ENCODE measurements around the gene DROSHA. TPM values are rescaled to one million over a fixed set of nuclear protein-coding genes. Genes with fewer than 3 reads are reported as not detected.
"Not testable (repeated sequence)": the region's sequence is repeated elsewhere in the genome, so short reads cannot be mapped to it uniquely, and the experiment has no call there.

Gene DROSHA
- total RNA-seq, 1 experiment from 2014 or later = 162 TPM

GRCh38 chr5:31362529-31362900, 169.4 kb downstream of the DROSHA start:
- H3K4me1 ChIP-seq (replicated peaks; ENCODE audit: insufficient read depth) = no peaks in the 10 kb centered on the region
- DNase-seq = no peak
- no peaks in the 10 kb centered on the region for H3K79me2 ChIP-seq (ENCODE audit: low read depth)
- no peak overlapping the region for H3K27ac ChIP-seq
- intact Hi-C loops (cut with micrococcal nuclease; ENCODE audit: unreplicated experiment) = no loop called here
- H3K9me2 ChIP-seq (ENCODE audit: insufficient read depth) = 0 out of 2 replicates have a peak, but pooled peaks cover 4% of the 10 kb centered on the region
- H3K36me3 ChIP-seq (ENCODE audit: low read depth) = no peaks in the 10 kb centered on the region
- BruUV-seq (replicated peaks) = no TSS peak
- H3K4me3 ChIP-seq = no peak overlapping the region
- TF ChIP-seq EZH2 (IDR thresholded peaks at IDR 0.05; ENCODE audit: low read depth) (no peak), CTCF (conservative IDR thresholded peaks at IDR 0.05) (no peak)
- no peaks in the 10 kb centered on the region for H3K27me3 ChIP-seq (ENCODE audit: insufficient read depth, low read depth)
- CTCF ChIA-PET = no interaction called here
- no peaks in the 10 kb centered on the region for H4K20me1 ChIP-seq (ENCODE audit: insufficient read depth)
- POLR2A ChIA-PET (ENCODE audit: unreplicated experiment) = no interaction called here
- no peak overlapping the region for H2AFZ ChIP-seq
- no peaks in the 10 kb centered on the region for H3F3A ChIP-seq (ENCODE audit: insufficient read depth, low read depth)
- peaks cover 3% of the 10 kb centered on the region; the same call in 1 of the 2 replicates for H3K9me3 ChIP-seq (ENCODE audit: insufficient read depth, low read depth)
- no peak overlapping the region for H3K4me2 ChIP-seq

- DNase-seq; H4K20me1 ChIP-seq (ENCODE audit: insufficient read depth); H3K79me2 ChIP-seq (ENCODE audit: low read depth); CTCF ChIA-PET; H3K27ac ChIP-seq; H3K36me3 ChIP-seq (ENCODE audit: low read depth); H3K9me2 ChIP-seq (ENCODE audit: insufficient read depth); POLR2A ChIA-PET (ENCODE audit: unreplicated experiment); intact Hi-C loops (cut with micrococcal nuclease; ENCODE audit: unreplicated experiment); H3K4me2 ChIP-seq; H3K9me3 ChIP-seq (ENCODE audit: insufficient read depth, low read depth); H3F3A ChIP-seq (ENCODE audit: insufficient read depth, low read depth); H2AFZ ChIP-seq; H3K4me1 ChIP-seq (replicated peaks; ENCODE audit: insufficient read depth); H3K27me3 ChIP-seq (ENCODE audit: insufficient read depth, low read depth); BruUV-seq (replicated peaks); H3K4me3 ChIP-seq: not testable (repeated sequence)
Measured at GRCh38 chr5:31361704-31362528, 170.0 kb downstream of the DROSHA start.

- no peaks in the 10 kb centered on the region for H3K79me2 ChIP-seq (ENCODE audit: low read depth)
- H3K9me2 ChIP-seq (ENCODE audit: insufficient read depth) = 0 out of 2 replicates have a peak, but pooled peaks cover 4% of the 10 kb centered on the region
- POLR2A ChIA-PET (ENCODE audit: unreplicated experiment) = no interaction called here
- intact Hi-C loops (cut with micrococcal nuclease; ENCODE audit: unreplicated experiment) = no loop called here
- peak in 1 of 2 experiments; percentile 48 for DNase-seq
- no peaks in the 10 kb centered on the region for H4K20me1 ChIP-seq (ENCODE audit: insufficient read depth)
- no peaks in the 10 kb centered on the region for H3K27me3 ChIP-seq (ENCODE audit: insufficient read depth, low read depth)
- H3F3A ChIP-seq (ENCODE audit: insufficient read depth, low read depth) = no peaks in the 10 kb centered on the region
- no peak overlapping the region for H3K4me2 ChIP-seq
- H3K4me1 ChIP-seq (replicated peaks; ENCODE audit: insufficient read depth) = no peaks in the 10 kb centered on the region
- H3K27ac ChIP-seq = no peak overlapping the region
- no peak overlapping the region for H2AFZ ChIP-seq
- TF ChIP-seq EZH2 (IDR thresholded peaks at IDR 0.05; ENCODE audit: low read depth) (no peak), CTCF (conservative IDR thresholded peaks at IDR 0.05) (no peak)
- H3K9me3 ChIP-seq (ENCODE audit: insufficient read depth, low read depth) = peaks cover 3% of the 10 kb centered on the region; the same call in 1 of the 2 replicates
- CTCF ChIA-PET = no interaction called here
- no peaks in the 10 kb centered on the region for H3K36me3 ChIP-seq (ENCODE audit: low read depth)
- BruUV-seq (replicated peaks) = no TSS peak
- no peak overlapping the region for H3K4me3 ChIP-seq
Measured at GRCh38 chr5:31361234-31361633, 170.7 kb downstream of the DROSHA start.
